ENCODE results near the gene CST7. TPM values are rescaled to one million over a fixed set of nuclear protein-coding genes. Genes with fewer than 3 reads are reported as not detected.
A peak's percentile ranks its signal among the peaks of the same experiment; 100 is the strongest.

Gene CST7
- total and polyA plus RNA-seq, 2 of the 13 experiments (the other 11 are each of a cell fraction or from before 2014, with no cell fraction given): not detected

GRCh38 chr20:24989162-24989561, 40.1 kb downstream of the CST7 start:
- H3K9me3 ChIP-seq (ENCODE audit: low read length): no peaks in the 10 kb centered on the region
- in situ Hi-C loops (cut with HindIII; ENCODE audit: extremely low pct_ligation_motif_present, low pct_unique_long_range_greater_than_20kb): no loop called here
- H3K4me1 ChIP-seq (ENCODE audit: insufficient read depth, low read length): peaks cover 92% of the 10 kb centered on the region
- H3K79me2 ChIP-seq (ENCODE audit: insufficient read depth, low read length): peaks cover 79% of the 10 kb centered on the region
- ChIA-PET POLR2A (interaction anchor here (1.6 kb wide), 1 partner anchor 69 kb away, joined by 3 read pairs; the partner anchor contains the start of gene ACSS1), CTCF (ENCODE audit: low intra/inter-chr PET ratio, low total read pairs) (no interaction called here)
- WGBS (ENCODE audit: low lambda C conversion rate): 95% methylated on average over 3 of the region's 3 CpGs
- no TSS peak for BruUV-seq (replicated peaks)
- DNase-seq (ENCODE audit: low spot score) (no peak), ATAC-seq (no peak), FAIRE-seq (no peak)
- no peak overlapping the region for H3K9ac ChIP-seq (ENCODE audit: insufficient read depth, low read depth, low read length)
- no peaks in the 10 kb centered on the region; a peak in 1 of 5 replicates for H3K27me3 ChIP-seq (ENCODE audit: control insufficient read depth in 1 of 2, insufficient read depth in 2 of 2, low read length in 2 of 2)
- H3K36me3 ChIP-seq (replicated peaks in 1 of 2; ENCODE audit: control insufficient read depth in 1 of 2, insufficient read depth in 2 of 2, low read length in 2 of 2): peaks cover 0 to 1% of the 10 kb centered on the region in 2 experiments; a peak in 1 of 5 replicates
- intact Hi-C loops (cut with micrococcal nuclease; ENCODE audit: unreplicated experiment): no loop called here
- no peak overlapping the region for H3K27ac ChIP-seq (ENCODE audit: extremely low read length, insufficient read depth, low read length)
- H4K20me1 ChIP-seq (ENCODE audit: insufficient read depth, low read length): peaks cover 4% of the 10 kb centered on the region; the same call in 1 of the 2 replicates
- H3K4me2 ChIP-seq (ENCODE audit: low read depth, low read length): no peak overlapping the region
- H2AFZ ChIP-seq (ENCODE audit: low read length): no peak overlapping the region
- no peak overlapping the region for H3K4me3 ChIP-seq (replicated peaks in 1 of 3; ENCODE audit: insufficient read depth in 1 of 3, low read depth in 2 of 3, low read length in 3 of 3)
- TF ChIP-seq TERF1 (CRISPR knock-in tag; IDR thresholded peaks at IDR 0.05) (no peak), CEBPB (IDR thresholded peaks at IDR 0.05; ENCODE audit: borderline replicate concordance, low read depth, low read length) (peak; percentile 45; the same call in 1 of the 2 replicates)

- Histone ChIP-seq H3K36me3 (replicated peaks in 1 of 2; ENCODE audit: control insufficient read depth in 1 of 2, insufficient read depth in 2 of 2, low read length in 2 of 2) (no peaks in the 10 kb centered on the region), H3K27me3 (ENCODE audit: control insufficient read depth in 1 of 2, insufficient read depth in 2 of 2, low read length in 2 of 2) (no peaks in the 10 kb centered on the region; a peak in 1 of 5 replicates), H4K20me1 (ENCODE audit: insufficient read depth, low read length) (peaks cover 4% of the 10 kb centered on the region; the same call in 1 of the 2 replicates), H3K4me3 (replicated peaks in 1 of 3; ENCODE audit: insufficient read depth in 1 of 3, low read depth in 2 of 3, low read length in 3 of 3) (peak overlapping the region; percentile 75 to 88 (median 85)), H2AFZ (ENCODE audit: low read length) (no peak overlapping the region), H3K9ac (ENCODE audit: insufficient read depth, low read depth, low read length) (peak overlapping the region; percentile 78), H3K4me1 (ENCODE audit: insufficient read depth, low read length) (peaks cover 86% of the 10 kb centered on the region), H3K79me2 (ENCODE audit: insufficient read depth, low read length) (peaks cover 65% of the 10 kb centered on the region), H3K9me3 (ENCODE audit: low read length) (no peaks in the 10 kb centered on the region), H3K27ac (ENCODE audit: extremely low read length, insufficient read depth, low read length) (peak overlapping the region; percentile 4), H3K4me2 (ENCODE audit: low read depth, low read length) (peak overlapping the region; percentile 97)
- no peak for FAIRE-seq
- POLR2A ChIA-PET: no interaction called here
- no peak for DNase-seq (ENCODE audit: low spot score)
- intact Hi-C loops (cut with micrococcal nuclease; ENCODE audit: unreplicated experiment) (loop anchor here (5.0 to 10.0 kb wide), 2 partner anchors 301 to 404 kb away; partner anchors contain the start of gene ABHD12), in situ Hi-C loops (cut with HindIII; ENCODE audit: extremely low pct_ligation_motif_present, low pct_unique_long_range_greater_than_20kb) (loop anchor here (5.0 to 10.0 kb wide), 2 partner anchors 206 to 304 kb away; partner anchors contain the start of gene ENTPD6)
- BruUV-seq (replicated peaks): no TSS peak
- CTCF ChIA-PET (ENCODE audit: low intra/inter-chr PET ratio, low total read pairs): no interaction called here
- no peak for ATAC-seq
- WGBS (ENCODE audit: low lambda C conversion rate): 46% methylated on average over 2 of the region's 2 CpGs
- TF ChIP-seq ZNF280D (CRISPR knock-in tag; IDR thresholded peaks at IDR 0.05): 0 out of 2 replicates have a peak, but pooled peaks have one; percentile 38
- 0 out of 2 replicates have a peak, but pooled peaks have one; percentile 25 for TF ChIP-seq ZGPAT (CRISPR knock-in tag; IDR thresholded peaks at IDR 0.05)
- TF ChIP-seq STAT5B (CRISPR knock-in tag; IDR thresholded peaks at IDR 0.05): no peak
- TF ChIP-seq GATAD2A (CRISPR knock-in tag; IDR thresholded peaks at IDR 0.05): 0 out of 2 replicates have a peak, but pooled peaks have one; percentile 26
- 0 out of 2 replicates have a peak, but pooled peaks have one; percentile 34 for TF ChIP-seq ZNF33A (CRISPR knock-in tag; IDR thresholded peaks at IDR 0.05; ENCODE audit: borderline replicate concordance)
- TF ChIP-seq ZNF292 (CRISPR knock-in tag; IDR thresholded peaks at IDR 0.05; ENCODE audit: borderline replicate concordance, low read depth): 0 out of 2 replicates have a peak, but pooled peaks have one; percentile 52
- peak; percentile 49; the same call in 1 of the 2 replicates for TF ChIP-seq ZFY (CRISPR knock-in tag; IDR thresholded peaks at IDR 0.05)
- TF ChIP-seq SRF (IDR thresholded peaks at IDR 0.05; ENCODE audit: low read depth, low read length): no peak
- TF ChIP-seq ZNF720 (CRISPR knock-in tag; IDR thresholded peaks at IDR 0.05): no peak
- TF ChIP-seq KMT2A (CRISPR knock-in tag; IDR thresholded peaks at IDR 0.05): 0 out of 2 replicates have a peak, but pooled peaks have one; percentile 41
Measured at GRCh38 chr20:24990810-24991252, 41.8 kb downstream of the CST7 start.

Data from HepG2 (cell line).